ENCODE measurements around the gene GALNT14. TPM values are rescaled to one million over a fixed set of nuclear protein-coding genes. Genes with fewer than 3 reads are reported as not detected.
"Not testable (repeated sequence)": the region's sequence is repeated elsewhere in the genome, so short reads cannot be mapped to it uniquely, and the experiment has no call there.

The GALNT14 gene
- total RNA-seq, 4 donors from 2014 or later, result 0.15 to 0.62 (median 0.35) TPM; not detected in 1

GRCh38 chr2:30915486-30915885 lies 222.8 kb downstream of the GALNT14 start:
- WGBS, 2 donors (ENCODE audit: low coverage in 1 of 2), result 50% methylated on average over 1 of the region's 3 CpGs; no CpG with 5 or more reads in 1 of the 2 donors
- Histone ChIP-seq H3K4me1 (no peaks in the 10 kb centered on the region), H3K27ac (no peak overlapping the region), H3K9me3 (no peaks in the 10 kb centered on the region), H3K36me3 (no peaks in the 10 kb centered on the region), H3K27me3 (no peaks in the 10 kb centered on the region), H3K4me3 (no peak overlapping the region)
- no peak for ATAC-seq
- TF ChIP-seq POLR2AphosphoS5 (IDR thresholded peaks at IDR 0.05), result no peak
- no peak for TF ChIP-seq POLR2A (IDR thresholded peaks at IDR 0.05)
- TF ChIP-seq EP300 (IDR thresholded peaks at IDR 0.05), result no peak
- TF ChIP-seq CTCF (IDR thresholded peaks at IDR 0.05), result no peak

GRCh38 chr2:30914456-30914855 lies 223.8 kb downstream of the GALNT14 start:
- H3K4me3 ChIP-seq, result no peak overlapping the region
- no peaks in the 10 kb centered on the region for H3K36me3 ChIP-seq
- 81 to 93% methylated on average over 3 to 4 of the region's 5 CpGs for WGBS, 2 donors (ENCODE audit: low coverage in 1 of 2)
- no peak for ATAC-seq
- no peaks in the 10 kb centered on the region for H3K27me3 ChIP-seq
- no peaks in the 10 kb centered on the region for H3K4me1 ChIP-seq
- H3K27ac ChIP-seq, result no peak overlapping the region
- TF ChIP-seq EP300 (IDR thresholded peaks at IDR 0.05) (no peak), CTCF (IDR thresholded peaks at IDR 0.05) (no peak)
- H3K9me3 ChIP-seq, result no peaks in the 10 kb centered on the region

GRCh38 chr2:30912056-30912455 lies 226.2 kb downstream of the GALNT14 start:
- TF ChIP-seq POLR2AphosphoS5 (IDR thresholded peaks at IDR 0.05) (no peak), POLR2A (IDR thresholded peaks at IDR 0.05) (no peak), EP300 (IDR thresholded peaks at IDR 0.05) (no peak), CTCF (IDR thresholded peaks at IDR 0.05) (no peak)
- Histone ChIP-seq H3K27me3 (no peaks in the 10 kb centered on the region), H3K27ac (no peak overlapping the region), H3K4me1 (no peaks in the 10 kb centered on the region), H3K36me3 (no peaks in the 10 kb centered on the region), H3K9me3 (no peaks in the 10 kb centered on the region), H3K4me3 (no peak overlapping the region)
- no peak for ATAC-seq
- 93% methylated on average over 3 of the region's 5 CpGs; no CpG with 5 or more reads in 1 of the 2 donors for WGBS, 2 donors (ENCODE audit: low coverage in 1 of 2)

GRCh38 chr2:30911327-30911726 lies 226.9 kb downstream of the GALNT14 start:
- H3K9me3 ChIP-seq, result no peaks in the 10 kb centered on the region
- ATAC-seq, result no peak
- no peaks in the 10 kb centered on the region for H3K4me1 ChIP-seq
- no peak for TF ChIP-seq EP300 (IDR thresholded peaks at IDR 0.05)
- no peak for TF ChIP-seq CTCF (IDR thresholded peaks at IDR 0.05)
- no peak overlapping the region for H3K27ac ChIP-seq
- no peaks in the 10 kb centered on the region for H3K36me3 ChIP-seq
- no peaks in the 10 kb centered on the region for H3K27me3 ChIP-seq
- 81 to 90% methylated on average over 6 to 9 of the region's 9 CpGs for WGBS, 2 donors (ENCODE audit: low coverage in 1 of 2)
- no peak overlapping the region for H3K4me3 ChIP-seq

GRCh38 chr2:30910686-30911085 lies 227.6 kb downstream of the GALNT14 start:
- Histone ChIP-seq H3K27me3 (no peaks in the 10 kb centered on the region), H3K4me3 (no peak overlapping the region), H3K9me3 (no peaks in the 10 kb centered on the region), H3K4me1 (no peaks in the 10 kb centered on the region), H3K36me3 (no peaks in the 10 kb centered on the region), H3K27ac (no peak overlapping the region)
- 80% methylated on average over 1 of the region's 7 CpGs; no CpG with 5 or more reads in 1 of the 2 donors for WGBS, 2 donors (ENCODE audit: low coverage in 1 of 2)
- TF ChIP-seq POLR2A (IDR thresholded peaks at IDR 0.05), result no peak
- no peak for TF ChIP-seq POLR2AphosphoS5 (IDR thresholded peaks at IDR 0.05)
- no peak for TF ChIP-seq EP300 (IDR thresholded peaks at IDR 0.05)
- TF ChIP-seq CTCF (IDR thresholded peaks at IDR 0.05), result no peak
- ATAC-seq, result no peak

GRCh38 chr2:30904437-30904836 lies 233.8 kb downstream of the GALNT14 start:
- not testable (repeated sequence) for H3K4me3 ChIP-seq, ATAC-seq, H3K27ac ChIP-seq, H3K27me3 ChIP-seq, H3K36me3 ChIP-seq, H3K4me1 ChIP-seq, H3K9me3 ChIP-seq
- WGBS, 2 donors (ENCODE audit: low coverage in 1 of 2), result 95% methylated on average over 7 of the region's 14 CpGs; no CpG with 5 or more reads in 1 of the 2 donors

Data from gastroesophageal sphincter (tissue), 4 donors.